H9 (cell line): Measurements from ENCODE around the gene TACR1. TPM values are rescaled to one million over a fixed set of nuclear protein-coding genes. Genes with fewer than 3 reads are reported as not detected.
A peak's percentile ranks its signal among the peaks of the same experiment; 100 is the strongest.

Source experiments
- DNase-seq: peaks from one replicate; pipeline ENCODE4 v3.0.0-alpha.2; 2017
- H2AFZ ChIP-seq: one replicate; pipeline ENCODE4 v1.6.1; 2013; ENCODE audit warnings: mild to moderate bottlenecking, low read length, control low read depth, moderate library complexity
- H2AK5ac ChIP-seq: 2 replicates; pipeline ENCODE4 v1.6.1; 2013; ENCODE audit warnings: low read length, control low read depth, mixed read lengths; ENCODE audit not compliant: insufficient read length
- H2BK120ac ChIP-seq: one replicate; pipeline ENCODE4 v1.6.1; 2013; ENCODE audit warnings: low read depth, mild to moderate bottlenecking, low read length, control low read depth, inconsistent platforms; ENCODE audit not compliant: poor library complexity, severe bottlenecking
- H2BK12ac ChIP-seq: 2 replicates; pipeline ENCODE4 v1.6.1; 2013; ENCODE audit warnings: low read length, control low read depth, mixed read lengths, low read depth; ENCODE audit not compliant: insufficient read length
- H2BK15ac ChIP-seq: 2 replicates; pipeline ENCODE4 v1.6.1; 2013; ENCODE audit warnings: low read depth, low read length, control low read depth
- H2BK20ac ChIP-seq: one replicate; pipeline ENCODE4 v1.6.1; 2013; ENCODE audit warnings: low read depth, mild to moderate bottlenecking, low read length, control low read depth, inconsistent platforms; ENCODE audit not compliant: poor library complexity, severe bottlenecking
- H2BK5ac ChIP-seq: 2 replicates; pipeline ENCODE4 v1.6.1; 2013; ENCODE audit warnings: low read length, control low read depth, mixed read lengths; ENCODE audit not compliant: insufficient read length
- H3K14ac ChIP-seq: 2 replicates; pipeline ENCODE4 v1.6.1; 2013; ENCODE audit warnings: low read length, control low read depth; ENCODE audit not compliant: insufficient read depth
- H3K18ac ChIP-seq: 2 replicates; pipeline ENCODE4 v1.6.1; 2013; ENCODE audit warnings: low read depth, mild to moderate bottlenecking, mixed read lengths, low read length, control low read depth; ENCODE audit not compliant: insufficient read length
- H3K23ac ChIP-seq: 2 replicates; pipeline ENCODE4 v1.6.1; 2013; ENCODE audit warnings: low read length, control low read depth, mixed read lengths, low read depth; ENCODE audit not compliant: insufficient read length
- H3K23me2 ChIP-seq: 2 replicates; pipeline ENCODE4 v1.6.1; 2013; ENCODE audit warnings: low read depth, mild to moderate bottlenecking, mixed read lengths, low read length, control low read depth; ENCODE audit not compliant: insufficient read length, poor library complexity, severe bottlenecking
- H3K27ac ChIP-seq: 2 replicates; pipeline ENCODE4 v1.5.1; 2013; ENCODE audit warnings: low read length, control low read depth, mixed read lengths, low read depth; ENCODE audit not compliant: insufficient read length
- H3K27me3 ChIP-seq: 2 replicates; pipeline ENCODE4 v1.6.1; 2013; ENCODE audit warnings: low read length, control low read depth, inconsistent platforms; ENCODE audit not compliant: insufficient read depth
- H3K4ac ChIP-seq: 2 replicates; pipeline ENCODE4 v1.6.1; 2013; ENCODE audit warnings: low read depth, mild to moderate bottlenecking, control low read depth, inconsistent platforms, low read length, moderate library complexity
- H3K4me1 ChIP-seq: 2 replicates; pipeline ENCODE4 v1.6.1; 2013; ENCODE audit warnings: low read length, control low read depth, inconsistent platforms; ENCODE audit not compliant: insufficient read depth
- H3K4me2 ChIP-seq: 2 replicates; pipeline ENCODE4 v1.6.1; 2013; ENCODE audit warnings: low read length, control low read depth, mixed read lengths; ENCODE audit not compliant: insufficient read length, insufficient read depth
- H3K56ac ChIP-seq: 2 replicates; pipeline ENCODE4 v1.6.1; 2013; ENCODE audit warnings: low read depth, mild to moderate bottlenecking, mixed read lengths, low read length, control low read depth; ENCODE audit not compliant: insufficient read length
- H3K79me1 ChIP-seq: 2 replicates; pipeline ENCODE4 v1.6.1; 2013; ENCODE audit warnings: low read depth, mild to moderate bottlenecking, moderate library complexity, low read length, control low read depth, inconsistent platforms; ENCODE audit not compliant: insufficient read depth, poor library complexity, severe bottlenecking
- H3K79me2 ChIP-seq: 2 replicates; pipeline ENCODE4 v1.6.1; 2013; ENCODE audit warnings: low read length, control low read depth, inconsistent platforms; ENCODE audit not compliant: insufficient read depth
- H3K9ac ChIP-seq: 2 replicates; pipeline ENCODE4 v1.6.1; 2013; ENCODE audit warnings: low read length, control low read depth, mixed read lengths; ENCODE audit not compliant: insufficient read length; ENCODE audit errors: extremely low read depth
- H3K9me3 ChIP-seq: one replicate; pipeline ENCODE4 v1.6.1; 2013; ENCODE audit warnings: low read depth, low read length, inconsistent platforms; ENCODE audit not compliant: control insufficient read depth
- H3T11ph ChIP-seq: one replicate; pipeline ENCODE4 v1.6.1; 2013; ENCODE audit warnings: mild to moderate bottlenecking, low read length, control low read depth, inconsistent platforms
- H4K20me1 ChIP-seq: one replicate; pipeline ENCODE4 v1.6.1; 2013; ENCODE audit not compliant: control insufficient read depth, insufficient read length, insufficient read depth
- H4K5ac ChIP-seq: 2 replicates; pipeline ENCODE4 v1.6.1; 2013; ENCODE audit warnings: low read depth, mild to moderate bottlenecking, mixed read lengths, low read length, control low read depth; ENCODE audit not compliant: insufficient read length
- H4K8ac ChIP-seq: replicated peaks from 2 replicates; pipeline ENCODE4 v1.6.1; 2013; ENCODE audit warnings: low read length, control low read depth, mixed read lengths, low read depth; ENCODE audit not compliant: insufficient read length
- H4K91ac ChIP-seq: 2 replicates; pipeline ENCODE4 v1.6.1; 2013; ENCODE audit warnings: low read depth, mild to moderate bottlenecking, moderate library complexity, mixed read lengths, low read length, control low read depth; ENCODE audit not compliant: insufficient read length
- H3K27ac Mint-ChIP-seq, 3 experiments: 2 replicates in 2 of 3; 3 replicates in 1 of 3; pipeline ENCODE4 v1.8.0; 2020 to 2021; ENCODE audit warnings: mixed read lengths in 3 of 3, mild to moderate bottlenecking in 1 of 3, moderate library complexity in 1 of 3
- H3K27me3 Mint-ChIP-seq: 2 replicates; pipeline ENCODE4 v1.8.0; 2021; ENCODE audit warnings: low read depth, mild to moderate bottlenecking, moderate library complexity, mixed read lengths
- H3K36me3 Mint-ChIP-seq, 3 experiments: 2 replicates in 2 of 3; 3 replicates in 1 of 3; pipeline ENCODE4 v1.8.0; 2020 to 2021; ENCODE audit warnings: low read depth in 3 of 3, mixed read lengths in 3 of 3; ENCODE audit not compliant: insufficient read depth in 1 of 3
- H3K4me1 Mint-ChIP-seq, 2 experiments: 2 replicates each; pipeline ENCODE4 v1.8.0; 2020; ENCODE audit warnings: mixed read lengths in 2 of 2
- H3K4me3 Mint-ChIP-seq, 2 experiments: 2 replicates in 1 of 2; 3 replicates in 1 of 2; pipeline ENCODE4 v1.8.0; 2020 to 2021; ENCODE audit warnings: mild to moderate bottlenecking in 2 of 2, mixed read lengths in 2 of 2, moderate library complexity in 1 of 2
- H3K9me3 Mint-ChIP-seq, 2 experiments: 2 replicates in 1 of 2; 3 replicates in 1 of 2; pipeline ENCODE4 v1.8.0; 2020; ENCODE audit warnings: mild to moderate bottlenecking in 2 of 2, mixed read lengths in 2 of 2, moderate library complexity in 1 of 2
- WGBS: extraction: QIAGEN DNeasy Blood & Tissue Kit; methylation state at CpG from one replicate; pipeline ENCODE4 v1.1.7; 2013; ENCODE audit warnings: missing lambda C conversion rate, low lambda C conversion rate, mixed read lengths; ENCODE audit not compliant: insufficient read length; ENCODE audit errors: extremely low coverage; 5-methylcytosine and 5-hydroxymethylcytosine counted together
- total RNA-seq: library from RNA; stranded (reverse); gene quantifications from 2 replicates; pipeline ENCODE4 v1.2.1, GENCODE V29; 2021
- TF ChIP-seq, protein P1 (sequence below): fragments of 200-600 bp; sonication (generic); conservative IDR thresholded peaks from 3 replicates; pipeline ENCODE4 v1.8.0; 2021; ENCODE audit warnings: antibody characterized with exemption, mild to moderate bottlenecking

Gene TACR1
- total RNA-seq, 1 experiment from 2014 or later: 1.4 TPM

DNA sequence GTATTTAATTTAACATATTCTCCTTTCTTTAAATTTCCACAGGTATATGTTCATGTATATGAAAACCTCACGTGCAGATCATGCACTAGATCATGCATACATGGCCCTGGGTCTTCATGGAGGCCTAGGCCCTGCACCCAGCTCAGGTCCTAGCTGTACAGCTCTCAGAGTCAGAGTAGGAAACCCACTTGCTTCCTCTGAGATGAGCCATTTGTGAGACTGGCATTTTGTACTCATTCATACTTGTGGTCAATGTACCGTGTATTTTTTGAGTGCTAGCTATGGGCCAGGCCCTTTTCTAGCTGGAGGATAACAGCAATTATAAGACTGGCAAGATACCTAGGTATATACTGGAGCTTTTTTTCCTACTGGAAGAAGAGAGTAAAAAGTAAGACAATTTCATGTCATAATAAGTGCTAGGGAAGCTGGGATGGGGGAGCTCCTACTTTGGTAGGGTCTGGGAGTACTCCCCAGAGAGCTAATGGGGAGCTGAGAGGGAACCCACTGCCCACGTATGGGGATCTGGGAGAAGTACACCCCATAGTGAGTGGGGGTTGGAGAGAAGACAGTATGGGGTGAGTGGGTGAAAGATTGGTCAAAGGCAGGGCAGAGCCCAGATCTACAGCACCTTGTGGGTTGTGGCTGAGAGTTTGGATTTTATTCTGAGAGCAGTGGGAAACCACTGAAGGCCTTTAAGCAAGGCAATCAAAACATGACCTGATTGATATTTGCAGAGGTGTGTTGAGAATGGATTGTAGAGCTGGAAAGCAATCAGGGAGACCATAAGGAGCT, 168.9 kb downstream of the TACR1 start:
- no peak overlapping the region for H2BK15ac ChIP-seq
- H2AFZ ChIP-seq: no peak overlapping the region
- no peak overlapping the region for H2BK120ac ChIP-seq
- Mint-ChIP-seq H3K4me1 (peaks cover 7 to 8% of the 10 kb centered on the region in 2 experiments), H3K4me3 (no peak overlapping the region), H3K27ac (peak overlapping the region in 2 of 3 experiments; percentile 25 to 80; a peak in 2 of 7 replicates), H3K36me3 (no peaks in the 10 kb centered on the region), H3K9me3 (no peaks in the 10 kb centered on the region), H3K27me3 (no peaks in the 10 kb centered on the region)
- no peaks in the 10 kb centered on the region for H3K79me1 ChIP-seq
- H3K23ac ChIP-seq: no peak overlapping the region
- no peak overlapping the region for H3K4me2 ChIP-seq
- no peak overlapping the region for H3K18ac ChIP-seq
- H3K9ac ChIP-seq: no peak overlapping the region
- no peak overlapping the region for H4K5ac ChIP-seq
- no peak overlapping the region for H3K27ac ChIP-seq
- H4K8ac ChIP-seq: no peak overlapping the region
- no peaks in the 10 kb centered on the region for H3K9me3 ChIP-seq
- no peaks in the 10 kb centered on the region for H3K79me2 ChIP-seq
- no peaks in the 10 kb centered on the region for H3K23me2 ChIP-seq
- H3K56ac ChIP-seq: no peak overlapping the region
- H3K4me1 ChIP-seq: no peaks in the 10 kb centered on the region
- H2BK5ac ChIP-seq: no peak overlapping the region
- H3K27me3 ChIP-seq: no peaks in the 10 kb centered on the region
- no peak overlapping the region for H2AK5ac ChIP-seq
- no peak overlapping the region for H3T11ph ChIP-seq
- no peak overlapping the region for H3K4ac ChIP-seq
- WGBS: no CpG with 5 or more reads among the region's 3 CpGs
- TF ChIP-seq, protein P1, sequence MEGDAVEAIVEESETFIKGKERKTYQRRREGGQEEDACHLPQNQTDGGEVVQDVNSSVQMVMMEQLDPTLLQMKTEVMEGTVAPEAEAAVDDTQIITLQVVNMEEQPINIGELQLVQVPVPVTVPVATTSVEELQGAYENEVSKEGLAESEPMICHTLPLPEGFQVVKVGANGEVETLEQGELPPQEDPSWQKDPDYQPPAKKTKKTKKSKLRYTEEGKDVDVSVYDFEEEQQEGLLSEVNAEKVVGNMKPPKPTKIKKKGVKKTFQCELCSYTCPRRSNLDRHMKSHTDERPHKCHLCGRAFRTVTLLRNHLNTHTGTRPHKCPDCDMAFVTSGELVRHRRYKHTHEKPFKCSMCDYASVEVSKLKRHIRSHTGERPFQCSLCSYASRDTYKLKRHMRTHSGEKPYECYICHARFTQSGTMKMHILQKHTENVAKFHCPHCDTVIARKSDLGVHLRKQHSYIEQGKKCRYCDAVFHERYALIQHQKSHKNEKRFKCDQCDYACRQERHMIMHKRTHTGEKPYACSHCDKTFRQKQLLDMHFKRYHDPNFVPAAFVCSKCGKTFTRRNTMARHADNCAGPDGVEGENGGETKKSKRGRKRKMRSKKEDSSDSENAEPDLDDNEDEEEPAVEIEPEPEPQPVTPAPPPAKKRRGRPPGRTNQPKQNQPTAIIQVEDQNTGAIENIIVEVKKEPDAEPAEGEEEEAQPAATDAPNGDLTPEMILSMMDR: no peak
- no peaks in the 10 kb centered on the region for H4K20me1 ChIP-seq
- H2BK12ac ChIP-seq: no peak overlapping the region
- H2BK20ac ChIP-seq: no peak overlapping the region
- H3K14ac ChIP-seq: no peak overlapping the region
- H4K91ac ChIP-seq: no peak overlapping the region
- no peak for DNase-seq
